HL-60/S4 treated with phorbol 12-myristate 13-acetate at 8.2 ng/mL for 4 days and 3 days (cell line): ENCODE measurements around the gene HDAC7.

Experiments used
- in situ Hi-C: fragments of 300-500 bp; cut with MboI; formaldehyde crosslinking; loops from 2 replicates; pipeline ENCODE4 v1.15.0; 2022; ENCODE audit warnings: low sequenced_read_pairs

HDAC7 gene

DNA sequence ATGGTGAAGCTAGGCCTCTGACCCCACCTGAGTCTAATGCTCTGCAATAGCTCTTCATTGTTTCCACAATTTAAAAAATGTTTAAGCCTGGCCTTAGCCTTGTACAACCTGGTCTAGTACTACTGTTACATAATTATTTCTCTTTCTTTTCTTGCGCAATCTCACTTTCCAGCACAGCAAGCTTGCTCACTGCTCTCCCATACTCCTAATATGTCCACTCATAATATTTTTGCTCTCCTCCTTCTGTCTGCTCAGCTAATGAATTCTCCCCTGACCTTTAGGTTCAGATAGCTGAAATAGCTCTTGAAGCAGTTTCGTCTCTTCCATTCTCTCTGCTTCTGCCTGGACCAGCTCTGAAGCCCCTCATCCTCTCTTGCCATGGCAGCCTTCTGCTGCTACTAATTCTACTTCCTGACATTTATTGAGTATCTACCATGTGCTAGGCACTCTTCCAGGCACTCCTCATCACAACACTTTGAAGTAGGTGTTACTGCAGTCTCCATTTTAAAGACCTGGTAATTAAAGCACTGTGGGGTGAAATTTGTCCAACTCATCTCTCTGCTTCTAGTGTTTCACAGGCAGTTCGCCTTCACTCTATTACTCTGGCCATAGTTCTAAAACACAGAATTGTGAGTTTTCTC lies 49.5 kb downstream of the HDAC7 start:
- in situ Hi-C loops: loop anchor here (10.0 kb wide), 1 partner anchor 45 kb away; the partner anchor contains the start of gene ENDOU

DNA sequence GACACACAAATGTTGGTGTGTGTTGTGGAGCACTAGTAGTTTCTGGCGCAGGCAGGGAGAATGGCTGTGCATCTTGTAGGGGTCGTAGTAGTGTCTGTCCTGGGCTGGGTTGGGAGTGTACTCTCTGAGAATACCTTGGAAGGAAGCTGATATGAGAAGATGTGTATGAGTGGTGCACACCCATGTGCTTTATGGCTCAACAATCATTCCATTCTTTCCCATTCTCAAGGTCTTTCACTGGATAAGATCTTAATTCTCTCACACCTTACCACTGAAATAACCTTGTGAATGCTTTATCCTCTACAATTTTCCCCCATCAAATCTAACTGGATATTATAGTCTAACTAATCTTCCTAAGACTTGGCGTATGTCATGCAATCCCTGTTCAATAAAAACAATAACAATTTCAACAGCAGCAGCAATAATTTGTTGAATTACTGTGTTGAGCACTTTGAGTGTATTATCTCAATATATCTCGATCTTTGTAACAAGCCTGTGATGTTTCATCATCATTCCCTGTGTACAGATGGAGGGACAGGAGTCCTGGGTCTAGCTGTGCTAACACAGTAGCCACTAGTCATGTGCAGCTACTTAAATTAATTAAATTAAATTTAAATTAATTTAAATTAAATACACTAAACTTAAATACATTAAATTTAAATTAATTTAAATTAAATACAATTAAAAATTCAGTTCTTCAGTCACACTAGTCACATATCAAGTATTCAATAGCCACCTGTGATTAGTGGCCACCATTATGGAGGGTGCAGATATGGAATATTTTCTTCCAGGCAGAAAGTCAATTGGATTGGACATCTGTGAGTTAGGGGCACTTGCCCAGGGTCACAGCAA lies 50.2 kb downstream of the HDAC7 start:
- in situ Hi-C loops: loop anchor here (10.0 kb wide), 1 partner anchor 45 kb away; the partner anchor contains the start of gene ENDOU

DNA sequence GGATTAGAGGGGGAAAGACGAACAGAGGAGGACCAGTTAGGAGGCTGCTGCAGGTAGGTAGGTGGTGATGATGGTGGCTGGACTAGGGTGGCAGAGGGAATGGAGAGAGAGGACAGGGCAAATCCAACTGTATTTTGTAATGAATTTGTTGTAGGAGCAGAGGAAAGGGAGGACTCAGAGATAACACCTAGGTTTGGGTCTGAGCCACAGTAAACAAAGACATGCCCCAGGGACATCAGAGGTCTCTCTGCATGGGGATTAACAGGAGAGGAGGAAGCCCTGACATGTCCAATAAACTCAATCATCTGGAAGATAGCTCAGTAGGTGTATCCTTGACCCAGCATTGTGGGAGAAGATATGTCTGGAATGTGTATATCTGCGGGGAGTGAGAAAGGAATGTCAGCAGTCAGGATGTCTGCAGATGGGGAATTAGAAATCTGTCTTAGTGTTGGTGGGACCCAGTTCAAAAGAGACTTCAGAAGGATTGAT lies 51.3 kb downstream of the HDAC7 start:
- in situ Hi-C loops: no loop called here

DNA sequence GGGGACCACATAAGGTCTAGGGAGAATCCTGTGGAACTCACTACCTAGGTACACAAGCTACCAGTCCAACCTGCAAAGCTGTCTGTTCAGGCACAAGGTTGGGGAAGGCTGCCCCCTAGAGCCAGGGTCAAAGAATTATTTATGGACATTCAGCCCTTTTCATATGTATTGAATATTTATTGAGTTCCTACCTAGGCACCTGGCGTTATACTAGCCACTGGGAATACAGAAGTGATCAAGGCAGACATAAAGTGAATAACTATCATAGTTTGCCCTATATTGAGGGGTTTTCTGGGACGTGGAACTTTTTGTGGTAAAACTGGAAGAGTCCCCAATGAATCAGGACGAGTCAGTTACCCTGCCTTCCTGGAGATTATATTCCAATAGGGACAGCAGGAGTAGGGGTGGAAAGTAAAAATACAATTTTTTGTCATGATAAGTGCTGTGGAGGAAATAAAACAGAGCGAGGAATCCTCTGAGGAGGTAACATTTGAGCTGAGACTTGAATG lies 52.4 kb downstream of the HDAC7 start:
- in situ Hi-C loops: no loop called here

DNA sequence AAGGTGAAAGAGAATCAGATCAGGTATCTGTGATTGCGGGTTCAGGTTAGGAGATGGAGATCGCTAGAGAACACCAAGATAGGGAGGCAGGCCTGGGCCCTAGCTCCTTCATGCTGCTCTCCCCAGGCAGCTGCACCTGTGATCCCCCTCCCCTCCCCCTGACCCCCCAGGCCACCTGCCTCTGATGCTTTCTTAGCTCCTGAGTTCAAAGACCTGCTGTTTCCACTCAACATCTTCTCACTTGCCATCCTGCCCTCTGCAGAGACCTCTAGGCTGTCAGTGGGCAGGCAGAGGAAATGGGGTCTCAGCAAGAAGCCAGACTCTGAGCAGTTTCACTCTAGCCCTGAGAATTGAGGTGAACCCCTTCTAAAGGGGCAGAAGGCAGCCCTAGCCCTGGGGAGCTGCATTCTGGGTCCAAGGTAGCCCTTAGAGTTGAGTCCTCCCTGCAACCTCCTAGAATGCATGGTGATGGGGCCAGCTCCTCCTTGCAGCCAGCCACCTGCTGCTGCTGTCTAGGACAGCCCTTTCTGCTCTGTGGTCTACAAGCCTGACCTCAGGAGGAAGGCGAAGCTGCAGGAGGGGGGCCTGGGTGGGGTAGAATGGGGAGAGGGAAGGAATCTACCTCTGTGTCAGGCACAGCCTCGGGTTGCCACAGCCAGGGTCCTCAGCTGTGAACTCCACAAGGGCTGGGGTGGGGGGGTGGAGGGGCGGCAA lies 53.0 kb downstream of the HDAC7 start:
- in situ Hi-C loops: no loop called here

DNA sequence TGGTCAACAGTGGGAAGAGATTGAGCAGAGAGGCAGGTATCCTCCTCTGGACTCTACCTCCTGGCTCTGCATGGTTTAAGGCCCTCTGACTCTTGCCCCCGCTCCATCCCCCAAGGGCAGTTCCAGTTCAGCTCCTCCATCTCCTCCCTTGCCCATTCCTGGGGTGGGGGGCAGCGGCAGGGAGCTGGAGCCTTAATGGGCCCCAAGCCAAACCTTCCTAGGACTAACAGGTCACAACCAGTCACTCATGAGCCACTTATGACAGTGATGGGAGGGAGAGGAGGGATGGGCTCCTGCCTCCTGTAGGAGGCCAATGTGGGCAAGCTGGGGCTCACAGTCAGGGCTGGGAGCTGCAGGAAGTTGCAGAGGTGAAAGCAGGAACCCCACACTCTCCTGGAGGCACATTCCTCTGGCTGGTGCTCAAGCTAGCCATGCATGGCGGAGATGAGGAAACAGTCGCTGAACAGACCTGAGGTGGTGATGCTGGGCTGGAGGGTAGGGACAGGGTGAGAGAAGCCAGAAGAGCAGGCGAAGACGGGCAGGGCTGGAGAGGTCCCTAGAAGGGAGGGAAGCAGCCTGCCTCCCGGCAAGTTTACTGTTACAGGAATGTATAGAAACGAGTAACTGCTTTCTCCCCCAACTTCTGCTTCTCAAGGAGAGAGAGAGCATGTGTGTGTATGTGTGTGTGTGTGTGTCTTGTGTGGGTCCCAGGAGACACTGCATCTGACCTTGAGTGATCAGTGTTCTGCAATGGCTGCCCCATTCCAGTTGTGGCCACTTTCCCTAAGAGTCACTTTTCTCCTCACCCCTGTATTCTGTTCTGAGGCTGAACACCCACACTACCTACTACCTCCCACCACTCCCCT lies 56.0 kb downstream of the HDAC7 start:
- in situ Hi-C loops: no loop called here

DNA sequence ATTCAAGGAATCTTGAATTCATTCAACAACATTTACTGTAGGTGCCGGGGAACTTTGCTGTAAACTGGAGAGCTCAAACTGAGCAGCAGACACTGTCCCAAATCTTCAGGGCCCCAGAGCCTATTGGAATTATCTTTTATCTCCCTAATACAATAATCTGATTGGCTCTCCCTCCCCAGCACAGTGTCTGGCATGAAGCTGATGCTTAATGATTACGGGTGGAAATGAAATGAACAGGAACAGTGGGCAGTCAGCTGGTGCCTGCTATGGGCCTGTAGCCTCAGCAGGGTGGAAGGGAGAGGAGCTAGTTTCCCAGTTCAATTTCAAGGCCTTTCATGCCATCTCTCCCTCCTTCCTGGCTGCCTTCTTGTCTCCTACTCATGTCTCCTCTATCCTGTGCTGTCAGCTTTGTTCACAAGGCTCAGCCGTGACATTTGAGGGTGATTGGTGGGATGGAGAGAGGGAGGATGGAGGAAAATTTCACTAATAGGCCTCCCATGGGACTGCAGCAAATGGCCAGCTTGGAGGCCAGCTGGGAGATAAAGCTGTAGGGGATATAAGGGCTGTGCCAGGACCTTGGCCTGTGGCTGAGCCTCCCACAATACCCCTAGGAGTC lies 56.7 kb downstream of the HDAC7 start:
- in situ Hi-C loops: no loop called here

DNA sequence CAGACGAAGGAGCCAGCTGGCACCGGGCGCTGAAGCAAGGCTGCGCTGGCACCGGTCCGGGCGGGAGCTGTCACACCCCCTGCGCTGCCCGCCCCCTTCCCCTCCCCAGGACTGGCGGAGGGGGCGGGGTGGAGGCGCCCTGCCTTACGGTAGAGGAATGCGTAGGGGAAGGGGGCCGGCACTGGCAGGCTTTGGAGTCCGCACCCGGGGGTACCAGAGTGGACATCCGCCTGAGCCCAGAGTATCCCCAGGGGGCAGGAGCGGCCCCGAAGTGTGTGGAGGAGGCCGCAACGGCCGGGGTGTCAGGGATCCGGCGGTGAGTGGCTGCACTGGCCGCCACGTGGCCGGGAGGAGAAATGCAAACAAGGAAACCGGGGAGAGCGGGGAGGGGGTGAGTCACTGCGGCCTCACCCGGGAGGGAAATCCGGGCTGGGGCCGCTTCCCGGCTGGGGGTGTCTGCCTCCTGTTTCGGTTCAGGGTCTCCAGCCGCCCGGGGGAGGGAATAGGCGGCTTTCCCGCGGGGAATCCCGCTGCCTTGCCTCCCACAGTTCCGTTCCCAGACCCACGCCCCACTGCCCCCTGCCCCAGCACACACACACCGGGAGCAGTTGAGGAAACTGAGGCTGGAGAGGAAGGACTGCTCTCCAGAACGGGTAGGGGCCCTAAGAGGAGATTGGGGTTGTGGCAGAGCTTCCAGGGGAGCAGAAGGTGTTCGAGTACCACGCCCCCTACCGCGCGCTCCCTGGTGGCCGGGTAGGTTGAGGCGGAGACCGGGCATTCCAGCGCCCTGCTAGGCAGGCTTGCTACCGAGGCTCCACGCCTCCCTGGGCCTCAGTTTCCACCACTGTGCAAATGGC lies 60.6 kb downstream of the HDAC7 start, which contains the start of gene RAPGEF3:
RAPGEF3 (minus strand) TSS at position 47 of the 857 bp plus-strand sequence. CDS start 324 bp downstream, outside the sequence.
- in situ Hi-C loops: no loop called here

DNA sequence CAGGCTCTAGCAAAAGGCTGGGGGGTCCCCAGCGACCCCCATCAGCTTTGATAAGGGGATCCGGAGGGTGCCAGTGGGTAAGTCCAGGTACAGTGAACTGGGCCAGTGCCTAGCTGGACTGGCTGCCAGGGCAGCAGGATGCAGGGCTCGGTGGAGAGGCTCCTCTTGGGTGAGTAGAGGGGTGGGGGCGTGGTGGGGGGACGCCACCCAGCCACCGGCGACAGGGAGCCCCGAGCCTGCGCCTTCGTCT lies 61.2 kb downstream of the HDAC7 start:
- in situ Hi-C loops: no loop called here

DNA sequence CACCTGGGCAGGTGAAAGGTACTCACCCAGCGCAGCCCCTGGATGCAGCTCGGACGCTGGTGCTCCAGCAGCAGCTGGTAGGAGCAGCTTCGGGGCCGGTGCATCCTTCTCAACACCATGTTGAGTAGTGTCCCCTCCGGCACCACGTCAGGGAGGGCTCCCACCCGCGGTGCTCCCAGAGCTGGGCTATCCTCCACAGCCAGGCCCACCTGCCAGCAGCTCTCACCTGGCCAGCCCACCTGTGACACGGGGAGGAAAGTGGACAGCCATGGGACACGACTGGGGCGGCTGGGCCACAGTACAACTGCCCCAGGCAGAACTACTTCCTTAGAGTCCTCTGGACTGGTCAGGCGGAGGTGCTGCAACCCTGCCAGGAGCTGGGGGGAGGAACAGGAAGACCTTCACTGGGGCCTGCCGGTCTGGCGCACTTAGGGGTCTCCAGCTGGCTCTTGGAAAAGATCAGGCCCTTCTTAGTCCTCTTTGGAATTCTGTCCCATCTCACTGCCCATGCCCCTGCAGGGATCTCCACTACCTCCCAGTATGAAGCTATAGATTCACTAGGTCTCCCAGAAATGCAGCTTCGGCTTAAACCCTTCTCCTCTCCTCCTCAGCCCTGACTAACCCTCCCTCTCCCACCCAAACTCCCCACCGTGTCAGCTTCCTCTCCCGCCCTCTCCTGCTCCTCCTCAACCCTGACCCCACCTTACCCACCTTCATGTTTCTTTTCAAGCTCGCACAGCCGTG lies 61.7 kb downstream of the HDAC7 start:
- in situ Hi-C loops: no loop called here

DNA sequence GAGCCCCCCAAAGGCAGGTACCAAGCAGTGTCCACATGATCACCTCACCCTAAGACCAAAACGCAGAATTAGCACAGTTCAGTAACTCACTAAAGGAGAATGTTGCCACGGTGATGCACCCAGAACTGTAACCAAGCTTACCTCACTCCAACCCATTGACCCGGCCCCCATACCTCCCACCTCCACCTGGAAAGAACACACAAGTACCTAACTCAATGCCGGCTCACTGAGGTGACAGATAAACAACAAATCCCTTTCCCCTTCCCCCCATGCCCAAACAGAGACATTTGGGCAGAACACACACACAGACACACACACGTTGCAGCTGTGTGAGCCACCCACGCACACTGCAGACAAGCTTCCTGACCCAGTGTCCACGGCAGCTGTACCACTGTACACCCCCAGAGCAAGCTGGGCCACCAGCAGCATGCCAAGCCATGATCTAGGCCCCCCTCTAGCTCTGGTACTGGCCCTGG lies 62.3 kb downstream of the HDAC7 start:
- in situ Hi-C loops: no loop called here

DNA sequence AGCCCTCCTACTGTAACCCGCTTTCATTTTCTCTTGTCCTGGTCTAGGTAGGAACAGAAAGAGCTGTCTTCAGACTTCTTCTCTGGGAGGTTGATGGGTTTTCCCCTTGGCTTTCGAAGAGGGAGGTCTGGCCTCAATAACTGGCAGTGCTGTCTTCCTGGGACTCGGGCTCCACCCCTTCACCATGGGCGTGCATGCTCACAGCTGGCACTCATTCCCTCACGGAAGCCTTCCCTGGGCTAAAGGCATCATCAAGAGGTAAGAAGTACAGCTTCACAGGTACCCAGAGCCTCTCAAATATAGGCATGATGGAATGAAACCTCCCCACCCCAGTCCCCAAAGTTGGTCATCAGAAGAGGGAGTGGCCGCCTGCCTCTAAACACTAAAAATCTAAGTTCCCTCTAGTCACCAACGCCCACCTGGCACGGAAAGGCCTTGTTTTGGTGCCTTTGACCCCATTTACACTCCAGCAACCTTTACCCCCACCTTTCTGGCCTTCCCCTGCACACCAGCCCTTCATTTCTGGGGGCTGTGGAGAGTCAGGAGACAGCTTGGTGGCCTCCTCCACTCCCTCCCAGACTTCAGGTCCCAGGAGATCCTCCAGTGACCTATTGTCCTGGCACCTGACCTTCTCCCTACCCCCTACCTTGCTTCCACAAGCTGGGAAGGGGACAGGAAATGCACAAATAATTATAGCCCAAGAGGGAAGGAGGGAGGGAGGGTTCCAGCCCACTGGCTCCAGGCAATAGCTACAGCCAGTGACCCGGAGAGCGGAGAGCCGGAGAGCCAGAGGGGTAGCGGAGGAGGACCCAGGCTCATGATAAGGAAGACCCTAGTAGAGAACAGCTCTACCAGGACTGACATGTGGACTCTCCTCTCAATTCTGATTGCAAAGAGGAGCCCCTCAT lies 63.8 kb downstream of the HDAC7 start:
- in situ Hi-C loops: no loop called here

DNA sequence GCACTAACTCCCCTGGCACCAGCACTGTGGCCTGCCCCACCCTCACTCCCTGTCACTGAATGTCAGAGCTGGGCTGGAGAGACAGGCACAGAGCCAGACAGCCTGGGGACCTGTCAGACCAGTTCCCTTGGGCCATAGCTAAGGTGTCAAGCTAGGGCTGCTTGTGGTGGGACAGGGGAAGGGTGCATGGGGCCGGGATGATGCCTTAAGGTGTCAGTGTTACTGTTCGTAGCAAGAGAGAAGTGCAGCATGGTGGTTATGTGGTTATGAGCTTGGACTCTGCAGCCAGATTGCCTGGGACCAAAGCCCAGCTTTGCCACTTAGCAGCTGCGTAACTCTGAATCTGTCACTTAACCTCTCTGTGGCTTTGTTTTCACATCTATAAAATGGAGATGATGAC lies 64.8 kb downstream of the HDAC7 start:
- in situ Hi-C loops: no loop called here

DNA sequence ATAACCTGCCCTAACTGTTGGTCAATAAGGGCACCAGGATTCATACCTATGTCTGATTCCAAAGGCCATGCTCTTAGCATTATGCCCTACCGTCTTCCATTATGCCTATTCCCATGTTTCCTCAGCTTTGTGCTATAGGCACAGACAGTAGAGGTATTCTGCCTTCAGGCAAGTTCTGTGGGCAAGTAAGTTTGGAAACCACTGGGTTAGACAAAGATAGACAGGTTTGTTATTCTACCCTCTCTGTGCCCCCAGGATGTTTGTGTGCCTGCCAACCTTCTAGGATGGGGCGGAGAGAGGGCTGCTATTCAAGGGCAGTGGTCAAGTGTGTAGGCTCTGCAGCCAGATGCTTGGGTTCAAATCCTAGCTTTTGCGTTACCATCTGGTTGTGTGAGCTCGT lies 65.6 kb downstream of the HDAC7 start:
- in situ Hi-C loops: no loop called here

DNA sequence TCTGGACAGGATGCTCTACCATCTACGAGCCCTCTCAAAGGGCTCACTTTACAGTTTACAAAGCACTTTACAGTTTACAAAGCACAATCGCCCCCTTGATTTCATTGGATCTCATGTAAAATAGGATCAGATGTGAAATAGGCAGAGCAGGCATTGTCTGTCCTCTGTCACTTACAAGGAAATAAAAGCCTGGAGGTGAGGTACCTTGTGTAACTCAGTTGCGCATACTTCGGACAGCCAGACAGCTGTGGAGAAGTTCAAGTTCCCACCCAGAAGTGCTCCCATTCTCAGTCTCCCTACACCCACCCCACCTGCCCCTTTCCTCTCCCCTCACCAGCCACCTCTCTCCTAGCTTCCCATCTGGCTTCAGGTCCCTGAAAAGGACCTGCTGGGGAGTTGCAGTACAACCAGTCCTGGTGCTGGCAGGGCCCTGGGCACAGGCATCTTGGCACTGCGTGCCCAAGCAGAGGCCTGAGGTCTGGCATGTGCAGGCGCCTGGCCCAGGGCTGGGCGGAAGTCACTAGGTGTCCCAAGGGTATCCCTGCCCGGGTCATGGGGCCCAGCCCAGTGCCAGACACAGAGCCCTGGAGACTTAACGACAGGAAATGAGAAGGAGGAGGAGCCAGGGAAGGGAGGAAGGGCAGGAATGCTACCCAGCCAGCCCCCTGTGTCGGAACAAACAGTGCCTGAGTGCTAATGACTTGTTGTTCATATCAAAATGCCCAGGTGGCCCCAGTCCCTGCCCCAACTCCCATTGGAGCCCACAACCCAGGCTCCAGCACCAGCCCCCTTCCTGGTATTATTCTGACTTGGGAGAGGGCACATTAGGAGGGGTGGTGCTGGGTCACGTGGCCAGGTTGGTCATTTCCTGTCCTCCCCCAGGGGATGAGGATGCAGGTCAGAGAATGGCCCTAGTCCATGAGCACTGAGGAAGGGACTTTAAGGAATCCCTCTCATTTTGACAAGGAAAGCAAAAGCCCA lies 66.4 kb downstream of the HDAC7 start:
- in situ Hi-C loops: no loop called here

DNA sequence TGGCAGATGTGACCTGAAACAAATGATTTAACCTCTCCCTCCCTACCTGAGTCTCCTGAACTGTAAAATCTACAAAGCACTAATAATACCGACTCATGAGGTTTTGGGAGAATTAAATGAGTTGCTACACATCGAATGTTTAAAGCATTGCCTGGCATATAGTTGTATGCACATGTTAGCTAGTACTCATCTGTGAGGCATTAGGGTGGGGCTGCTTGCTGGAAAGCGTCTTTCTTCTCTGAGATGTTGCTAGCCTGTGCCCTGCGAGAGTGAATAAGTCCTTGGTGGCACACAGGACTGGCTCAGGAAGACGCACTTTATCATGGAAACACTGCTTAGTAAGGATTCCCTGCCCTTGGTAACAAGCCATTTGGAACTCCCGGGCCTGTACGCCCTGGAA lies 67.2 kb downstream of the HDAC7 start:
- in situ Hi-C loops: no loop called here
